Measurements from ENCODE around the gene ARHGAP21. TPM values are rescaled to one million over a fixed set of nuclear protein-coding genes. Genes with fewer than 3 reads are reported as not detected.
"Not testable (repeated sequence)": the region's sequence is repeated elsewhere in the genome, so short reads cannot be mapped to it uniquely, and the experiment has no call there.

ARHGAP21 gene
- total RNA-seq, 2 donors from 2014 or later = 101 to 102 TPM

DNA sequence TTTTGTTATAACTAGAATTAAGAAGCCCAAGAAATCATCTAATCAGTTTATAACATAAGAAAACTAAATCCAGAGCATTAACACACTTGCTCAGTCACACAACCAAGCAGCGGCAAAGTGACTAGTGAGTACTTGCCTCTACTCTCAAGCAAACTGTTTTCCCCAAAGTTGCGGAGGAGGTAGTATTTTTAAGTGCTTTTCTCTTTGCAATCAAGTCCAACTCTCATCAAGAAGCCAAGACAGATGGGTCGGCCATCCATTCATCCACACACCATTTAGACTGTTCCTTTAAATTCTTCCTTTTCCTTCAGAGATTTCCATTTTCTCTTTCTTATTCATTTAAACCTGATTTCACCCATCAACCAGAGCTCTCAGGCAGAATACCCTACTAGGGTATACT, 25.4 kb downstream of the ARHGAP21 start:
- DNase-seq (no peak), ATAC-seq (no peak)

DNA sequence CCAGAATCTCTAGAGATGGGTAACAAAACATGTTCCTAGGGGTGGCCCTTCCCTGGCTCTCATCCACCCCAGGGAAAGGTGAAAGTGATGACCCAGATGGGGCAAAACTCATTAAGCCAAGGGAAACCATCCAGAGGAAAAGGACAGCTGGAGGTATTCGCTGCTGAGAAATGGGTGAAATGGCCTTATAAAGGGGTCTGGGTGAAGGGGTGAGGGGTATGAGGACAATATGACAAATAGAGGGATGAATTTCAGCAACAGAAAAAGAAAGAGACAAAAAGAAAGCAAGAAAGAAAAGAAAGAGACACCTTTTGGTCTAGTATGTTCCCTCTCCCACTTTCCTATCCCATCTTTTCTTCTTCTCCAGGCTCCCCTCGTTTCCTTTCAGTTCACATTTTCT, 26.6 kb downstream of the ARHGAP21 start:
- intact Hi-C loops (cut with DNase I, micrococcal nuclease) = no loop called here
- no peak for DNase-seq
- ATAC-seq = no peak

More for the DNA sequence above, 25.4 kb downstream of the ARHGAP21 start:
- intact Hi-C loops (cut with DNase I, micrococcal nuclease) = no loop called here

DNA sequence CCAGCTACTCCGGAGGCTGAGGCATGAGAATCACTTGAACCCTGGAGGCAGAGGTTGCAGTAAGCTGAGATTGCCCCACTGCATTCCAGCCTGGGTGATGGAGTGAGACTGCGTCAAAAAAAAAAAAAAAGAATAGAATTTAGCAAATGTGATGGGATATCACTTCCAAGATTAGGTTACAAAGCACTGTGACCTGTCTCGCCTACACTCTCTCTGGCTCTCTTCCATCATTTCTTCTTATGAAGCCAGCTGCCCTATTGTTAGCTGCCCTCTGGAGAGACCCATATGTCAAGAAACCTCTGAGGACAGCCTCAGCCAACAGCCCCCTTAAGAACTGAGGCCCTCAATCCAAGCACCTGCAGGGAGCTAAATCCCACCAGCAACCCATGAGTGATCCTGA, 28.2 kb downstream of the ARHGAP21 start:
- no peak for DNase-seq
- intact Hi-C loops (cut with DNase I, micrococcal nuclease) = no loop called here
- ATAC-seq = no peak

DNA sequence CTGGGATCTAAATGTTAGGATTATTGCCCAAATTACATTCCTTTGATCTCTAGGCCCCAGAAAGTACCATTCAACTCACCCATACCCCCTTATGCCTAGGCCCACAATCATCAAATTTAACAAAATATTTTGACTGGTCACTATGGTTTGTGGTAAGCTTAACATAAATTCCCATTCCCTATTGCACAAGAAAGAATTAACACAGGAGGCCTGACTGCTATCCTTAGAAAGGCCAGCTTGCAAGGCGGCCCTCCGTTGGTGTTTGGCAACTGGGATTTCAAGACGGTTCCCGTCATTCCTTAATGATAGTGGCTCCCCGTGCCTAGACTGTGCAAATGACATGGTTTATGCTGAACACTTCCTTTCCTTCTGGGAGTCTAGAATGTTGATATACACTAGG, 29.6 kb downstream of the ARHGAP21 start:
- ATAC-seq = no peak
- intact Hi-C loops (cut with DNase I, micrococcal nuclease) = no loop called here

DNA sequence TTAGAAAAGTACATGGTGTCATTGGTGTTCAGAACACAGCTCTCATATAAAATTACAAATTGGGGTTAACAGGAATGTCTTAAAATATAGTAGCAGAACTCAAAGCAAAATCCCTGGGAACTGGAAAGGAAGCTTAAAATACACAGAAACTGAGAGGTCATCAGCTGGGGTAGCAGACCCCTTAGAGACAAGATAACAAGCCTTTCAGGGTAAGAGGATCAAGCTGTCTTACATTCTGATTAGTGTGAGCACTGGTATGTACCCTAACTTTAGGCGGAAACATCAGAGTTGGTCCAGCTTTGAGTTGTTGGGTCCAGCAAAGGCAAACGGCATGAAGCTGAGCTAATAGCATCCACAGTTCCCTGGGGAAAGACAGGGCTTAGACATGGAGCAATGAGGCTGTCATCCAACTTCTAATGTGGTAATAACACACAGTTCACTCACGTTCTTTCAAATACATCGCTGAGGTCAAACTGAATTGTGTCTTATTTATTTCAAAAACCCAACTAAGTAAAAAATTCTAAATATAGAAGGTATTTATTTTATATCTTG, 32.6 kb downstream of the ARHGAP21 start:
- intact Hi-C loops (cut with DNase I, micrococcal nuclease) = no loop called here
- ATAC-seq (no peak), DNase-seq (no peak)

More for the DNA sequence above, 29.6 kb downstream of the ARHGAP21 start:
- DNase-seq = no peak

DNA sequence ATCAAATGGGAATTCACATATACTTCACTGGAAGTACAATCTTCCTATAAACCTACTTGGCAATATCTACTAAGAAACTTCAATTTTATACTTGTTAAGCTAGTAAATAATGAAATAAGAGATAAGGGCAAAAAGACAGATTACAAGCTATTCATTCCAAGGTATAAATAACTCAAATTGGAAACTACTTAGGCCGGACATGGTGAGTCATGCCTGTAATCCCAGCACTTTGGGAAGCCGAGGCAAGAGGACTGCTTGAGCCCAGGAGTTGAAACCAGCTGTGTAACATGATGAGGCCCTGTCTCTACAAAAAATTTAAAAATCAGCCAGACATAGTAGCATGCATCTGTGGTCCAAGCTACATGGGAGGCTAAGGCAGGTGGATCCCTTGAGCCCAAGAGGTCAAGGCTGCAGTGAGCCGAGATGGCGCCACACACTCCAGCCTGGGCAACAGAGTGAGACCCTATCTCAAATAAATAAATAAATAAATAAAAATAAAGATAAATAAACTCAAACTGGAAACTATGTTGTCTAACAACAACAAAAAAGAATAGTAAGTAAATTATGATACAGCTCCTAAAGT, 37.6 kb downstream of the ARHGAP21 start:
- ATAC-seq = no peak
- intact Hi-C loops (cut with DNase I, micrococcal nuclease) = no loop called here
- no peak for DNase-seq

DNA sequence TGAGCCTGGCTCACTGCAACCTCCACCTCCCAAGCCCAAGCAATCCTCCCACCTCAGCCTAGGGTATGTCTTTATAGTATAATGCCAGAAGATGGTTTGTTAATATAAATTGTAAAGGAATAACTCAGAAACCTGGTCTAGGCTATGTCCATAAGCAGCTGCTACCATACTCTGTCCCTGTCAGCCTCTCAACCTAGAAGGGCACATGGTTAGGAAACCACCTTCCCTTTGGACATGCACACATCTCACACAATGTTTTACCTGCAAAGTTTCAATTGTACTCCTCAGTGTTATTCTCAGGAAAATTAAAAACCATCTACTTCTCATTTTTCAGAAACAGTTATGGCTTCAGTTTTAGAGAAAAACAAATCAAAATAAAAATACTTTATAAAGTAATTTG, 40.1 kb downstream of the ARHGAP21 start:
- no peak for ATAC-seq
- no peak for DNase-seq
- intact Hi-C loops (cut with DNase I, micrococcal nuclease) = no loop called here

DNA sequence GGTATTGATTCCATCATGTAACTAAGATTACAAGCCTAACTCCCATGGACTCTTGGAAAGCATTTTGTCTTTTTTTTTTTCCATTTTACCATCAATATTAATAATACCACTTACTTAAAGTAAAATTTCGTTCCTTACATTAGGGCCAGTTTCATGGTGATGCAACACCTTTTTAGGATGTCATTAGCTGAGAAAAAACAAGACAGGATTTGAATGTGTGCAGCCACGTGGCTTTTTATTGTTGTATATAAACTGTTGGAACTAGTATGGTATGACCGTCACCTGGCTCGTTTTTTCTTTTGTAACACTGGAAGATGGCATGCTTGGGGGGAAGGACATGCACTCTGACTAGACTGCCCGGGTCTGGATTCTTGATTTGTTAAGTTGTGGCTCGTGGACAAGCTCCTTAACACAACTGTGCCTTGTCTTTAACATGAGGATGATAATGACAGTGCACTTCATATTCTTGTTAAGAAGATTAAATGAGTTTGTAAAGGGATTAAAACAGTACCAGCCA, 42.1 kb downstream of the ARHGAP21 start:
- intact Hi-C loops (cut with DNase I, micrococcal nuclease) = no loop called here
- DNase-seq (no peak), ATAC-seq (peak; percentile 85)

DNA sequence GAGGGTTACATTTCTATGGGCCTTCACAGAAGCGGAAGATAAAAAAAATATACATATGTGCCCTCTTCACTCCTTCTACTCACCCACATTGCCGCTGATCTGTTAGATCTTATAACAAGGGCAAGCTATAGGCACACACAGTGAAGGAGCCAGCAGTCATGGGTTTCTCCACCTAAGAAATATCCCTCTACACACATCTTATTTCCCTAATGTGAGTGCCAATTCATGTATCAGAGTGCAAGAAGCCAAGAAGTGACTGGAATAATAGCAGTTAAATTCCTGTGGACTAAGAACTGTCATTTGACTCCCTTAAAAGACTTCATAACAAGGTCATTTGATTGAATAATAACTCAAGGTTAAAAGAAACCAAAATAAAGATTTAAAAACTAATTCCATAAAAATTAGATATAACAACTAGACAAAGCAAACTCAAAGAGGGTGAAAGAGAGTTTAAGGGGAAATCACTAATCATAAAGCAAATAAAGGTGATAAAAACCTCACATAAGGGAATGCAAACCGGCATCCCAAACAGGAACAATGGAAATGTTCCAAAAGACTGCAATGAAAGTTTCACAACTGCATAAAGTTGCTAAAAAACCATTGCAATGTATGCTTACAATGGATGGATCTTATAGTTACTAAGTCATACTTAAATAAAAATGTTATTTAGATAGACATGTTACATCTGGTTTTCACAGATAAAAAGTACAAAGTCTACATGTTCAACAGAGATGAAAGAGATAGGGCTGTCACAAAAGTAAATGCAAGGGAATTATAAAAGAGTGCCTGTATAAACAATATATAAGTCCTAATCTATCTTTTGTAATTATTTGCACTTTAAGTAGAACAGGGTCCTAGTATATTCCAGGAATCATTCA, 42.8 kb downstream of the ARHGAP21 start:
- intact Hi-C loops (cut with DNase I, micrococcal nuclease) = no loop called here
- DNase-seq (no peak), ATAC-seq (peak; percentile 71)

DNA sequence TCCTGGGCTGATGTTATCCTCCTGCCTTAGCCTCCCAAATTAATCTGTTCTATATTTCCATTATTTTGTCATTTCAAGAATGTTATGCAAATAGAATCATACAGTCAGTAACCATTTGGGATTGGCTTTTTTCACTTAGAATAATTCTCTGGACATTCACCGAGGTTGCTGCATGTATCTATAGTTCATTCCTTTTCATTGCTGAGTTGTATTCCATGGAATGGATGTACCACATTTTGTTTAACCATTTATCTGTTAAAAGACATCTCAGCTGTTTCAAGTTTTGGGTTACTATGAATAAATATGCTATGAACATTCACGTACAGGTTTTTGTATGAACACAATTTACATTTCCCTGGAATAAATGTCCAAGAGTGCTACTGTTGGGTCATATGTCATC, 44.9 kb downstream of the ARHGAP21 start:
- intact Hi-C loops (cut with DNase I, micrococcal nuclease) = no loop called here
- no peak for ATAC-seq
- no peak for DNase-seq

DNA sequence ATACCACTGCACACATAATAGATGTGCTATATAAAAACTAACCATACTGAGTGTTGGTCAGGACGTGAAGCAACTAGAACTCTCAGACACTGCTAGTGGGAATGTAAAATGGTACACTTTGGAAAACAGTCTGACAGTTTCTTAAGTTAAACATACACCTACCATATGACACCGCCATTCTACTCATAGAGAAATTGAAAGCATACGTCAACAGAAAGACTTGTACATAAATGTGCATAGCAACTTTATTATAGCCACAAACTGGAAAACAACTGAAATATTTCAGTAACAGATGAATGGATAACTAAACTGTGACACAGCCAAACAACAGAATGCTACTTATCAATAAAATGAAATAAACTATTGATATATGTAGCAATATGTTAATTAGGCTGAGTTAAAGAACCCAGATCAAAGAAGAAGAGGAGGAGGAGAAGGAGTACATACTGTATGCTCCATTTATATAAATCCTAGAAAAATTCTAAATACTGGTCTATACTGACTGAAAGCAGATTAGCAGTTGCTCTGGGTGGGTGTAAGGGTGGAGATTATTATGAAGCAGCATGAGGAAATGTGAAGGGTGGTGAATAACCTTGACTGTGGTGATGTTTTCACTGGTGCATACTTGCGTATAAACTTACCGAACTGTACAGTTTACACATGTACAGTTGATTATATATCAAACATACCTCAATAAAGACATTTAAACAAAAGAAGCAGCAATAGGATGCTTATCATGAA, 48.6 kb downstream of the ARHGAP21 start:
- ATAC-seq = peak; percentile 39
- DNase-seq = no peak
- intact Hi-C loops (cut with DNase I, micrococcal nuclease) = no loop called here

DNA sequence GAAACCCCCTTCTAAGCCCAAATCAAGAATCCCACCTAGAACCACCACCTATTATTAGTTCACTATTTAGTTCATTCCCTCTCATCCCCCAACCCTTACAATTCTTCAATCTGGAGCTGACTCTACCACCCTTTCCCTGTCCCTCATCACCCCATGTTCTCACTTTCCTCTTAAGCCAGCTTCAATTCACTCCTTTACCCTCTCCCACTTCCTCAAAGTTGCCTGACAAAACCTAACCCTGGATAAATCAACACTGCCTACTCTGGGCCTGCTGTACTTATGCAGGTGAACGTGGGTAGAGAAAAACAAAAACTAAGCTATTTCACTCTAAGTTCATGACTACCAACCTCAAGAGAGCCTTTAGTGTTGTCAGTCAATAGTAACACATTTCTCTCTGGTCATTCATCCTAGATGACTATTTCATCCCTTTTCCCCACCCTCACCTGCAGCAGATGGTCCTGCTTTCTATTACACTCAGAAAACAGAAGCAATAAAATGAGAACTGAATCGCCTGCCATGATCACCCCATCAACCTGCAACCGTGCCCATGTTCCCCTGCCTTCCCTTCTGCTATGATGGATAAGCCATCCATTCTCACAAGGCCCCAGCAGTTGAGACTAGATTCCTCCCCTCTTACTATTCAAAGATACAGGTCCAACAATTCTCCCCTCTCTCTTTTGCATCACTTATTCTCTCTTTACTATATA, 52.6 kb downstream of the ARHGAP21 start:
- ATAC-seq (peak; percentile 34), DNase-seq (no peak)
- intact Hi-C loops (cut with DNase I, micrococcal nuclease) = no loop called here

DNA sequence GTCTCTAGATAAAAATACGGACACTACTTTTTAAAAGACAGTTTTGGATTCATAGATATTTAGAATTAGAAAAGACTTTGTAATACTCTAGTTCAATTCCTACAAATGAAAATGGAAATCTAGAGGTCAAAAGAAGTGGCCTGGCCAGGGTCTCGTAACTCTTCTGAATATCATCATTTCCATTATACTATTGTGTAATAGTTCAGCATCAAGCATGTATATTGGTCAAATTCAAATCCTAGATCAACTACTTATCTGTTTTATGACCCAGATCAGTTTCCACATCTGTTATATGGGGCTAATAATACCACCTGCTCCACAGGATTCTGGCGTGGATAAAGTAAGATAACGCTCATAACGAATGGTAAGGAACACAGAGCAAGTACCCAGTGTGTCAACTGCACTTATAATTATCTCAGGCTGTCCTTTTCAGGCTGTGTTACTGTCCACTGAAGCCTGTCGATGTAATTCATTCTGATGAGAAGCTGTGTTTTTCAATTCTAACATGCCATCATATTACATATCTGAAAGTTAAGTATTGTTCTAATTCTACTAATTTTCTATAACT, 54.3 kb downstream of the ARHGAP21 start:
- DNase-seq = no peak
- no peak for ATAC-seq
- intact Hi-C loops (cut with DNase I, micrococcal nuclease) = no loop called here

DNA sequence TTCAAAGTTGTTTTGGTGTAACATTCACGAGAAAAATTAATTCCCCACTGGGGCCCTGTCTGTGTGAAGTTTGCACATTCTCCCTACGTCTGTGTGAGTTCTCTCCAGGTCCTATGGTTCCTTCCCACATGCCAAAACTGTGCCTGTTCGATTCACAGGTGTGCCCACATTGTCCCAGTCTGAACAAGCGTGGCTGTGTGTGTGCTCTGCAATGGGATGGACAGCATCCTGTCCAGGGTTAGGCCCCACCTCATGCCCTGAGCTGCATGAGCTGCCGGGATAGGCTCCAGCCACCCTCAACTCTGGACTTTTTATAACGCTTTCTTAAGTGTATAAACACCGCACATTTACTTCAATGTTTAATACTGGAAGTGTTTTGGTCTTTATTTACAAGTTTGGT, 55.4 kb downstream of the ARHGAP21 start:
- ATAC-seq (no peak), DNase-seq (no peak)
- intact Hi-C loops (cut with DNase I, micrococcal nuclease) = no loop called here

DNA sequence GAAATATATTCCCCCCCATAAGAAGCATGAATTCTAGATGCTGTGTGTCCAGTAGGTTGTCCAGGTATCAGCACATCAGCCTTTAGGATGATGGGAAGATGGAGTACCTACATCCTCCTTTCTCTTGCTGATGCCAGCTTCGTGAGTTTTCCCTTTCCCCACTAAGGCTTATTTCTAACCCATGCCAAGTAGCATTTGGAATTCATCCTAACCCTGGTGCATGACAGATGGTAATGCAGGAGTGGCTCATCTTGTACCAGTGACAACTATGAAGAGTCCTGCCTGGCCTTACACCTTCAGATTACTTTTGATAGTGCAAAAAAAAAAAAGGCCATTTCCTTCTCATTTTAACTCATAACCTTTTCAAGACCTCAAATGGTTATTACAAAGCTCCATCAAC, 58.7 kb downstream of the ARHGAP21 start:
- DNase-seq (no peak), ATAC-seq (no peak)
- intact Hi-C loops (cut with DNase I, micrococcal nuclease) = no loop called here

DNA sequence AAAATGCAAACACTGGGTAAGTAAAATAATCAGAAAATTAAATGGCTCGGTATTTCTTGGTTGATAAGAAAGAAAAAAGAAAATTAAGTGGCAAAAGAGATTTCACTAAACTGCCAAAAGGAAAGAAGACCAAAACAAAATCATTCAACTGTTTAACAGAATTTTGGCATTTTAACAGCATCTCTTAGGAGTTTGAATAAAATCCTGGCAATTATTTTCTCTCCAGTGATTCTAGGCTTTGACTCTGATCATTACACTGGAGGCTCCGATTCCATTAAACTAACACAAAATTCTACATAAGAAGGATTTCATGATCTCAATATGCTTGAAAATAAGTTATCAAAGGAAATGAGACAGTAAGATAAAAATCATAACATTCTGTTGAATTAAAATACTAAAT, 62.3 kb downstream of the ARHGAP21 start:
- DNase-seq (no peak), ATAC-seq (no peak)
- intact Hi-C loops (cut with DNase I, micrococcal nuclease) = no loop called here

DNA sequence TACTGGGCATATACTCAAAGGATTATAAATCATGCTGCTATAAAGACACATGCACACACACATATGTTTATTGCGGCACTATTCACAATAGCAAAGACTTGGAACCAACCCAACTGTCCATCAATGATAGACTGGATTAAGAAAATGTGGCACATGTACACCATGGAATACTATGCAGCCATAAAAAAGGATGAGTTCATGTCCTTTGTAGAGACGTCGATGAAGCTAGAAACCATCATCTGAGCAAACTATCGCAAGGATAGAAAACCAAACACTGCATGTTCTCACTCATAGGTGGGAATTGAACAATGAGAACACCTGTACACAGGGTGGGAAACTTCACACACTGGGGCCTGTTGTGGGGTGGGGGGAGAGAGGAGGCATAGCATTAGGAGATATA, 65.4 kb downstream of the ARHGAP21 start:
- ATAC-seq; intact Hi-C loops (cut with DNase I, micrococcal nuclease); DNase-seq: not testable (repeated sequence)

DNA sequence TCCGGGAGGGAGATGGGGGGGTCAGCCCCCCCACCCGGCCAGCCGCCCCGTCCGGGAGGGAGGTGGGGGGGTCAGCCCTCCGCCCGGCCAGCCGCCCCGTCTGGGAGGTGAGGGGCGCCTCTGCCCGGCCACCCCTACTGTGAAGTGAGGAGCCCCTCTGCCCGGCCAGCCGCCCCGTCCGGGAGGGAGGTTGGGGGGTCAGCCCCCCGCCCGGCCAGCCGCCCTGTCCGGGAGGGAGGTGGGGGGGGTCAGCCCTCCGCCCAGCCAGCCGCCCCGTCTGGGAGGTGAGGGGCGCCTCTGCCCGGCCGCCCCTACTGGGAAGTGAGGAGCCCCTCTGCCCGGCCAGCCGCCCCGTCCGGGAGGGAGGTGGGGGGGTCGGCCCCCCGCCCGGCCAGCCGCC, 67.4 kb downstream of the ARHGAP21 start:
- ATAC-seq; intact Hi-C loops (cut with DNase I, micrococcal nuclease); DNase-seq: not testable (repeated sequence)

Measured in left colon (tissue), 2 donors.